ENCODE results near the gene MRPS14.

- TF ChIP-seq CTCF (IDR thresholded peaks at IDR 0.05) (no peak), RAD21 (IDR thresholded peaks at IDR 0.05; ENCODE audit: low read length) (no peak), MAX (IDR thresholded peaks at IDR 0.05; ENCODE audit: low read depth) (no peak), SIN3A (IDR thresholded peaks at IDR 0.05; ENCODE audit: borderline replicate concordance, low read depth, low read length) (no peak), NRF1 (IDR thresholded peaks at IDR 0.05; ENCODE audit: low read depth, low read length) (no peak), CHD2 (IDR thresholded peaks at IDR 0.05; ENCODE audit: low read length, partially characterized antibody) (no peak), EP300 (IDR thresholded peaks at IDR 0.05; ENCODE audit: borderline replicate concordance in 1 of 2, low read depth in 1 of 2, low read length in 1 of 2) (no peak), POLR2AphosphoS5 (IDR thresholded peaks at IDR 0.05; ENCODE audit: low read depth, low read length) (no peak), IRF3 (IDR thresholded peaks at IDR 0.05; ENCODE audit: low read depth, low read length) (no peak), GATA2 (CRISPR knock-in tag; IDR thresholded peaks at IDR 0.05) (no peak), TAF1 (IDR thresholded peaks at IDR 0.05; ENCODE audit: borderline replicate concordance, low read depth, low read length) (no peak), YY1 (IDR thresholded peaks at IDR 0.05; ENCODE audit: low read depth) (no peak)
Measured at GRCh38 chr1:175043824-175044223, 20.6 kb upstream of the MRPS14 start.
